HG03520 (cell line): ENCODE measurements around the gene PDE6G.

Source experiments
- ATAC-seq: cut with Tn5 transposase; IDR thresholded peaks from one replicate; pipeline ENCODE4 v1.9.1; 2021; ENCODE audit warnings: mild to moderate bottlenecking, moderate library complexity; ENCODE audit not compliant: unreplicated experiment

The PDE6G gene

DNA sequence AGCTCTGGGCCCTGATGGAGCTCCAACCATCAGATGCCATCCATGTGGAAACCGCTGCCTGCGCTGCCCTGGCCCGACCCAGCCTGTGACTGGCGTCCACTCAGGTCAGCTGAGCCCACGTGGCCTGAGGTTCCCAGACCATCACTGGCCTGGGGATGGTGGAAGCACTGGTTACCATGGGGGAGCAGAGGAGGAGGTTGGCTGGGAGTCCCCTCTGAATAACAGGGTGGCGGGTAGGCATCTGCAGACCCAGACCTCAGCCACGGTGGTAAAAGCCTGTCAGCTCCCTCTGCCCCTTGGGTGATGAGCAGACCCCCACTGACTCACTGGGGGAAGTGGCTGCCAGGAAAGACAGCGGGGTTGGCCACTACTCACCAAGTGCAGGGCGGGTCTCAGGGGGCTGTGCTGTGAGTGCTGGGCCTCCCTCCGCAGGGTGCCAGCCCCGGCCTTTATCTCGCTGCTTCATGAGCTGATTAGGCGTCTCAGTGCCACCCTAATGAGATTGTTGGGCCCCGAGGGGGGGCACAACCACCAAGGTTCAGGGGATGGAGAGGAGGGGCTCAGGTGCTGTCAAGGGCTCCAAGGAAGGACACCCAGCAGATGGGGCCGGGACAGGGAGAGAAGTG is at the start of gene PDE6G:
Gene PDE6G, minus strand, starts transcription at position 425 of the 626 bp plus-strand sequence. CDS start 3,237 bp downstream, outside the sequence.
- ATAC-seq: no peak

DNA sequence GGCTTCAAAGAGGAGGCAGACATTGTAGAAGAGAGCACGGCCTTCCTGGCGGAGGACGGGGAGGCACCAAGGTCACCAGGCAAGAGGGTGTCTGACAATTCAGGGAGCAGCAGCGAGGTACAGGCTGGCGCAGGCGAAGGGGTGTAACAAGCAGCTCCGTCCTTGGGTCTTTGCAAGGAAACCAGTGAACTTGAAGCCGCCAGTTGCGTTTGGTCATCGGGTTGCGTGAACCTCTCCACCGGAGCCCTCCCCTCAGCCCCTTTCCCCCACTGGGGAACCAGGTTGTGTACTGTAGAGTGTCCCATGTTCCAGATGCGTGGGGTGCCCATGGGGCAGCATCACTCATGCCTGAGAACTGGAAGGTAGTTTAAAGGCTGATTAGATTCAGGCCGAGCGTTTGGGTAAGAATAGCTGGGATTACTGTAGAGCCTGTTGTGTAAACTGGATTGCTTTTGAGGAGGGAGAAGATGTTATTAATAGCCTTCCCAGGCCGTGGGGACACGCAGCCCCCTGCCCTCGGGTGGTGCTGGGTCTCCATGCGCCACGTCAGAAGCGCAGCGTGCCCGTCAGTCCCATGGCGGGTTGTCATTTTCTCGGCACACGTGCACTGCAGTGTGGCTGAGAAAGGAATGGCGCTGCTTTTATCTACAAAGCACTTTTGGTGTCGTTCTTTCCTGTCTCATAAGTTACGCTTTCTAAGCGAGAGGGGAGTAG is 49.3 kb upstream of the PDE6G start:
- ATAC-seq: no peak

DNA sequence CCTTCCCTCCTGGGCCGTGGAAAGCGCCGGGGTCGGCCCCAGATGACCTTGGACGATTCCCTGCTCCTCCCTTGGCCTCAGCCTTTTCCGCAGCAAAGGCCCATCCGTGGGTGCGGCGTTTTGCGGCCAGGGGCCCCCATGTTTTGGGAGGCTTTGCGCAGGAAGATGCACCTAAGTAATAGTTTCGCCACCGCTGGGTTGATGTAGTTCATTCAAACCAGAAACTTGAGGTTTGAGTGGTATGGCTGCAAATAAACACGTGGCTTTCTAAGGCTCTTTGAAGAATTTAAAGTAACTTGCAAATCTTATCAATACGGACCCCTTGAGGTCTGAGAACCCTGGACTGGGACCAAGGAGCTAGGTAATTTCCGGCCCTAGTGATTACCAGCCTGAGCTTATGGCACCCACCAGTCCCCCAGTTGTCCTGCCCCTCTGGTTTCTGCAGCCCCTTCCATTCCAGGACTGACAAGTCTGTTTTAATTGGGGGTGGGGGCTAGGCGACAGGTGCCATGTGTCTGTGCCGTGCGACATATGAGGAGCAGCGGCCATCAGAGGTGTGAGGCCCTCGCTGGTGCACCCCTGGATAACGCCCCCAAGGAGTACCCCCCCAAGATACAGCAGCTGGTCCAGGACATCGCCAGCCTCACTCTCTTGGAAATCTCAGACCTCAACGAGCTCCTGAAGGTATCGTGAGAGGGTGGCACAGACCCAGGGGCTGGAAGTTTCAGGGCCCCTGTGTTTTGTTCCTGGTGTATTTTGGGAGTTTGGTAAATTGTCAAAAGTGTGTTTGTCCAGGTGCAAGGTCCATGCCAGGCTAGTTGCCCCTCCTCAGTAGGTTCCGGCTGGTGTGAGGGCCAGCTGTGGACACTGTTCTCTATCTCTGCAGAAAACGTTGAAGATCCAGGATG is 47.7 kb upstream of the PDE6G start:
- no peak for ATAC-seq

DNA sequence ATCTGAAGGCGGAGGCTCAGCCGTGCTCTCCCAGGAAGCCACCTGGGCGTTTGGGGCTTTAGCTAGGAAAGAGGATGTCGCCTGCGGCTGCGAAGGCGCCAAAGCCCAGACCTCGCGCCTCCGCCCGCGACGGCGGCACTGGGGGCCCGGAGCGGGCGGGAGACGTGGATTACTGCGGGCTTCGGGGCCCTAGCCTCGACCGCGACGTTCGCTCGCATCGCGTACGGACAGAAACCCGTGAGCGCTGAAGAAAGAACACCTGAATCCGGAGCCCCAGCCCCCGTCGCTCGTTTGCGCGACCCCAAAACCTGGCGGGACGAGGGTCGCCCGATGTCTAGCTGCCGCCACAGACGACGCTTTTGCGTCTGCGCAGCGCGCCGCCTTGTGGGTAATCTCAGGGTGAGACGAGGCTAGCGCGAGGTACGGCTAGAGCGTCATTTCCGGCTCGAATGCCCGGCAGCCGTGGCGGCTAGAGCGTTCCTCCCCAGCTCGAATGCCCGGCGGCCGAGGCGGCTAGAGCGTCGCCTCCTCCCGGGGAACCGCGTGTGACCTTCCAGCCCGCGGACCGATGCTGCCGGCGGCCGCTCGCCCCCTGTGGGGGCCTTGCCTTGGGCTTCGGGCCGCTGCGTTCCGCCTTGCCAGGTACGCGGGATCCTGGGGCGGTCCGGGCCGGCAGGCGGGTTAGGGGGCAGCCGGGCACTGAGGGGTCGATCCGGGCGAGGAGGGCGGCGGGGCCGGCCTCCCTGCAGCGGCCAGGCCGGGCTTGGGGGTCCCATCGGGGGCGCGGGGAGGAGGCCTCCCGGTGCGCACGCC is 46.8 kb upstream of the PDE6G start, which contains the start of gene MRPL12:
Gene MRPL12, plus strand, starts transcription at position 434 of the 813 bp plus-strand sequence. Its CDS starts 135 bp downstream, at position 569.
- ATAC-seq: no peak

DNA sequence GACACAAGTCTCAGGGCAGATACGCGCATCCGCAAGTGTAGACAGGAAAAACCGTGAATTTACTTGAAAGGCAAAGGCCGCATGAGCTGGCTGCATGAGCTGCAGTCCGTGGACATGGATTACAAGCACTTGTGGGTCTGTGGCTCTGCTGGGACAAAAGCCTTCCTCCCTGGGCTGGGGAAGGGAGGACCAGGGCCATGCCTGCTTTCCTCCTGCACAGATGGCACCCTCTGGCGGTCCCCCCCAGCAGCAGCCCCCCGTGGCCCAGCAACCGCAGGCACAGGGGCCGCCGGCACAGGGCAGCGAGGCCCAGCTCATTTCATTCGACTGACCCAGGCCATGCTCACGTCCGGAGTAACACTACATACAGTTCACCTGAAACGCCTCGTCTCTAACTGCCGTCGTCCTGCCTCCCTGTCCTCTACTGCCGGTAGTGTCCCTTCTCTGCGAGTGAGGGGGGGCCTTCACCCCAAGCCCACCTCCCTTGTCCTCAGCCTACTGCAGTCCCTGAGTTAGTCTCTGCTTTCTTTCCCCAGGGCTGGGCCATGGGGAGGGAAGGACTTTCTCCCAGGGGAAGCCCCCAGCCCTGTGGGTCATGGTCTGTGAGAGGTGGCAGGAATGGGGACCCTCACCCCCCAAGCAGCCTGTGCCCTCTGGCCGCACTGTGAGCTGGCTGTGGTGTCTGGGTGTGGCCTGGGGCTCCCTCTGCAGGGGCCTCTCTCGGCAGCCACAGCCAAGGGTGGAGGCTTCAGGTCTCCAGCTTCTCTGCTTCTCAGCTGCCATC is 45.1 kb upstream of the PDE6G start:
- ATAC-seq: no peak

DNA sequence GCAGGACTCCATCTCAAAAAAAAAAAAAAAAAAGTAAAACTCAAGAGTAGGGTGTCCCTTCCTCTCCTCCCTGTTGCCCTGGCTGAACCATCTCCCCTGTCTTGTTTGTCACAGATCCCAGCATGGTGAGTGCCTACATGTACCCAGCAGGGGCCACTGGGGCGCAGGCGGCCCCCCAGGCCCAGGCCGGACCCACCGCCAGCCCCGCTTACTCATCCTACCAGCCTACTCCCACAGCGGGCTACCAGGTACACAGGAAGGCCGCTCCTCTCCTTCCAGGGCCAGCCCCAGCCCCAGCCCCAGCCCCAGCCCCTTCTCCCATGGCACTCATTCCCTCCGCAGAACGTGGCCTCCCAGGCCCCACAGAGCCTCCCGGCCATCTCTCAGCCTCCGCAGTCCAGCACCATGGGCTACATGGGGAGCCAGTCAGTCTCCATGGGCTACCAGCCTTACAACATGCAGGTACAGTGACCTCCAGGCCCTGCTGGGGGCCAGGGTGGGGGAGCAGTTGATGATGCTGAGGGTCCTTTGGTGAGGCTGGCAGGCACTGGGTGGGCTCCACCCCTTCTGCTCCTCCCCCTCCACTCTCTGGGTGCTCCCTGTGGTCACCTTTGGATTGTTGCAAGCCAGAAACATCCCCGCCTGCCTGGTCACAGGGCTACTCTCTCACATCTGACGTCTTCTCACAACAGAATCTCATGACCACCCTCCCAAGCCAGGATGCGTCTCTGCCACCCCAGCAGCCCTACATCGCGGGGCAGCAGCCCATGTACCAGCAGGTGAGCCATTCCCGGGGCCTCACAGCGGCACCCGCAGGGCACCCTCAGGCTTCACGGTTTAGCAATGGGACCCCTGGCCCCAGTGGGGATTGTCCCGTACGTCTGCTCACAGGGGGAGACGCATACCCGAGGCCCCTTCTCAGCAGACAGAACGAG is 44.3 kb upstream of the PDE6G start:
- no peak for ATAC-seq

DNA sequence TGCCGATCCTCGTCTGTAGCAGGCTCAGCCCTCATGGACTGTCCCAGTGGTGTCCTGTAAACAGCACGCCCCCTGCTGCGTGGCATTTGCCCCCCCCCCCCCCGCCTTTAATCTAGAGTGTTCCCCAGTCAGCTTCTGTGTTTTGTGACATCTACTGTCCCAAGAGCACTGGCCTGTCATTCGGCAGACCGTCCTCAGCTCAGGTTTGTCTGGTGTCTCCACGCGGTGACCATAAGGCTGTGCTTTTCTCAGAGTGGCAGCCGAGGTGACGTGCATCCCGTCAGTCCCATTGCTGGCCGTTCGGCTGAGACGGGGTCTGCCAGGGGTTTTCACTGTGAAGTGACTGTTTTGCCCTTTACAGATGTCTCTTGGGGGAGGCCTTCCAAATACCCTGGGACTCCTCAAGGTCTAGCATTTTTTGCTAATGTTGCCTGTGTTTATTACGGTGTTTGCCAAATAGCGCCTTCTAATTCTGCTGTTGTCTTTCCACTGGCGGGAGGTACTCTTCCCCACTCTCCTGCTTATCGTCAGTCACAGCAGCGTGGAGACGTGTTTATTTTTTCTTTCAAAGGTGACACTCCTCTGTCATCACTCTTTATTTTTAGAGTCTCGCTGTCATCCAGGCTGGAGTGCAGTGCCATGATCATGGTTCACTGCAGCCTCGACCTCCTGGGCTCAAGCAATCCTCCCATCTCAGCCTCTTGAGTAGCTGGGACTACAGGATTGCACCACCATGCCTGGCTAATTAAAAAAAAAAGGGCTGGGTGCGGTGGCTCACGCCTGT is 41.1 kb upstream of the PDE6G start:
- no peak for ATAC-seq

DNA sequence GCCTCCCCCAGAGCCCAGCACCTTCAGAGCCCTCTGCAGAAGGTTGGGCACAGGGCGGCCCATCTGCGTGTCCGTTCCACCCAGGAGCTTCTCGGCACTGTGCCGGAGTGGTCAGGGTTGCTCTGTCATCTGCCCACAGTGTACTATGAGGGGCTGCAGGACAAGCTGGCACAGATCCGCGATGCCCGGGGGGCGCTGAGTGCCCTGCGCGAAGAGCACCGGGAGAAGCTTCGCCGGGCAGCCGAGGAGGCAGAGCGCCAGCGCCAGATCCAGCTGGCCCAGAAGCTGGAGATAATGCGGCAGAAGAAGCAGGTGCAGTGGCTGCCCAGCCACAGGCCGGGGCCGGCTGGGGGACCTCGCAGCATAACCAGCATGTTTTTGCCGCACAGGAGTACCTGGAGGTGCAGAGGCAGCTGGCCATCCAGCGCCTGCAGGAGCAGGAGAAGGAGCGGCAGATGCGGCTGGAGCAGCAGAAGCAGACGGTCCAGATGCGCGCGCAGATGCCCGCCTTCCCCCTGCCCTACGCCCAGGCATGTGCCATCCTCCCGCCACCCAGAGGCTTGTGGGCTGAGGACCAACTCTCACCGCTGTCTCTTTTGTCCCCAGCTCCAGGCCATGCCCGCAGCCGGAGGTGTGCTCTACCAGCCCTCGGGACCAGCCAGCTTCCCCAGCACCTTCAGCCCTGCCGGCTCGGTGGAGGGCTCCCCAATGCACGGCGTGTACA is 40.0 kb upstream of the PDE6G start:
- ATAC-seq: no peak

DNA sequence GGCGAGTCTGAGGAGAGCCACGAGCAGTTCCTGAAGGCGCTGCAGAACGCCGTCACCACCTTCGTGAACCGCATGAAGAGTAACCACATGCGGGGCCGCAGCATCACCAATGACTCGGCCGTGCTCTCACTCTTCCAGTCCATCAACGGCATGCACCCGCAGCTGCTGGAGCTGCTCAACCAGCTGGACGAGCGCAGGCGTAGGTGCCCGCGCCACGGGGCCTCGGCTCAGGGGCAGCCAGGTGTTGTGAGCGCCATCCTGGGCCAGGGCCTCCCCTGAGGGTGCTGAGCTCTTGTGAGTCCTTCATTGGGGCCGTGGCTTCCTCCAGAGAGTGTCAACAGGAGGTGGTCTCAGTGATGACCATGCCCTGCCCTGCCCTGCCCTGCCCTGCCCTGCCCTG is 39.5 kb upstream of the PDE6G start:
- no peak for ATAC-seq

DNA sequence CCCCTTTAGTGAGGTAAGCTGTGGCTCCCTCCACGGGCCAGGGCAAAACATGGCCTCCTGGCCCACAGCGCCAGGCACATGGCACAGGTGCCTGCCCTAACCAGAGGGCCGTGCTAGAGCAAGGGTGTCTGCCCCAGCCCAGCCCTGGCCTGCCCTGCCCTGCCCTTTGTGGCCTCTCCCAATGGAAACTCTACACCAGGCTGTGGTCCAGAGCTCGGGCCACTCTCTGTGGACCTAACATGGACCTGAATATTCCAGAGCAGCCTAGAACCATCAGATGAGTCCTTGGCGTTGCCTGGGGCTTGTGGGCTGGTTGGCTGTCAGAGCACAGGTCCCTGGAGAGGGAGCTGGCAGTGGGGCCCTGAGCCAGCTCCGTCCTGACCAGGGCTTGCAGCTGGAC is 38.9 kb upstream of the PDE6G start:
- no peak for ATAC-seq

DNA sequence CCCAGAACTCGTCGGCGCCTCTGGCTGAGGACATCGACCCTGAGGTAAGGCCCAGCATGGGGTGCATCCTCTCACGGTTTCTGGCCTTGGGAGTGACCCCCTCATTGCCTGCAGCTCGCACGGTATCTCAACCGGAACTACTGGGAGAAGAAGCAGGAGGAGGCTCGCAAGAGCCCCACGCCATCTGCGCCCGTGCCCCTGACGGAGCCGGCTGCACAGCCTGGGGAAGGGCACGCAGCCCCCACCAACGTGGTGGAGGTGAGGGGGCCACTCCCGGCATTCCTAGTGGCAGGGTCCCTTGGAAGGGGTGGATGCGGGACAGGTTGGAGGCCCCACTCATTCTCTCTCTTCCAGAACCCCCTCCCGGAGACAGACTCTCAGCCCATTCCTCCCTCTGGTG is 38.5 kb upstream of the PDE6G start:
- ATAC-seq: no peak

DNA sequence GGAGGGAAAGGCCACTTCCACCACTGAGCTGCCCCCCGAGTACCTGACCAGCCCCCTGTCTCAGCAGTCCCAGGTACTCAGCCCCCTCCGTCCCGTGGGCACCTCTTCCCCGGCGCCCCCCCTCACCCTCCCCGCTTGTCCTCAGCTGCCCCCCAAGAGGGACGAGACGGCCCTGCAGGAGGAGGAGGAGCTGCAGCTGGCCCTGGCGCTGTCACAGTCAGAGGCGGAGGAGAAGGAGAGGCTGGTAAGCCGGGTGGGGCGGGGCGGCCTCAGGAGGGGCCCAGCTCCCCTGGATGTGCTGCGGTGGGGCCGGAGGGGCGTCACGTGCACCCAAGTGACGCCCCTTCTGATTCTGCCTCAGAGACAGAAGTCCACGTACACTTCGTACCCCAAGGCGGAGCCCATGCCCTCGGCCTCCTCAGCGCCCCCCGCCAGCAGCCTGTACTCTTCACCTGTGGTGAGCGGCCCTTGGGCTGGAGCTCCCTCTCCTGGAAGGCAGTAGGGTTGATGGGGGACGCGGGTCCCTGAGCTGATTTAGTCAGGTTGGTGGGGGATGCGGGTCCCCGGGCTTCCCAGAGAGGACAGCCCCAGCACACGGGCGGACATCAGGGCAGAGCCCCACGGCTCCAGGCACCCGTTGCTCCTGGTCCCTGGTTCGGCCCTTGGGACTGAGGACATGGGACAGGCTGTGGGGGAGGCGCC is 37.3 kb upstream of the PDE6G start:
- ATAC-seq: no peak

DNA sequence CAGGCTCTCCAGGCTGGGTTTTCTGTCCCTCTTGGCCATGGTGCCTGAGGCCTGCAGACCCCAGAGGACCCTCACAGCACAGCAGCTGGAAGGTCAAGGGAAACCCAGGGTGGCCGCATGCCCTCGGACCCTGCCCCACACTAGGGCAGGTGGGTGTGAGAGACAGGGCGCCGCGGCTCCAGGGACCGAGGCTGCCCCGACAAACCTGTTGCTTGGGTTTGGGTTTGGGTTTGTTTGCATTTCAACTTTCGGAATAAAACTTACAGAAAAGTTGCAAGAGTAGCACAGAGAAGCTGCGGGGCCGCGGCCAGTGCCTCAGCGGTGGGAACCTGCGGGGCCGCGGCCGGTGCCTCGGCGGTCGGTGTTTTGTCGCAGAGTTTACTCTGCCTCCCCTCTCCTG is 35.3 kb upstream of the PDE6G start:
- no peak for ATAC-seq

DNA sequence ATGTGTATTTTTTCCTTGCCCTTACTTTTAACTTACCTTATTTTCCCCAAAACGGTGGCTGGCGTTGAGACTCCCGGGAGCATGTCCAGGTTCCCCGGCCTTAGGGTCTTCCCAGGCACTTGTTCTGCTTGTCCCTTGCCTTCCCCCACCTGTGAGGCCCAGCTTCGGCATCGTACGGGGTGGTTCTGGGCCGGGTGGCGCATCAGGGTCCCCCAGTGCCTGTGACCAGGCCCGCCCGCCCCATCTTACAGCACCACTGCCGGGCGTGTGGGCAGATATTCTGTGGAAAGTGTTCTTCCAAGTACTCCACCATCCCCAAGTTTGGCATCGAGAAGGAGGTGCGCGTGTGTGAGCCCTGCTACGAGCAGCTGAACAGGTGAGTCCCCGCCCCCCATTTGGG is 34.9 kb upstream of the PDE6G start:
- no peak for ATAC-seq

DNA sequence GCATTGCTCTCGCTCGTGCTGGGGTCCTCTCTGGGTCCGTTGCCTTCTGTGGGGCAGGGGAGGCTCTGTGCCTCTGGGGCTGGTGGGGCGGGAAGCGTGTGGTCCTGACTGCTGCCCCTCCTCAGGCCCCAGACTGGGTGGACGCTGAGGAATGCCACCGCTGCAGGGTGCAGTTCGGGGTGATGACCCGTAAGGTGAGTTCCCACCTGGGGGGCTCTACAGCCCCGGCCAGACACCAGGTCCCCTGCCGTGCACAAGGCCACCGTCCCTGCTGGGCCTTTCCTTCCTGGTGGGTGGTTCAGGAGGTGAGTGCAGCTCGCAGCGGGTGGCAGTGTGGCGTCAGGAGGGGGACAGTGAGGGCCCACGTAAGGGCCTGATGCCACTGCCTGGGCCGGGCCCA is 34.2 kb upstream of the PDE6G start:
- ATAC-seq: no peak

DNA sequence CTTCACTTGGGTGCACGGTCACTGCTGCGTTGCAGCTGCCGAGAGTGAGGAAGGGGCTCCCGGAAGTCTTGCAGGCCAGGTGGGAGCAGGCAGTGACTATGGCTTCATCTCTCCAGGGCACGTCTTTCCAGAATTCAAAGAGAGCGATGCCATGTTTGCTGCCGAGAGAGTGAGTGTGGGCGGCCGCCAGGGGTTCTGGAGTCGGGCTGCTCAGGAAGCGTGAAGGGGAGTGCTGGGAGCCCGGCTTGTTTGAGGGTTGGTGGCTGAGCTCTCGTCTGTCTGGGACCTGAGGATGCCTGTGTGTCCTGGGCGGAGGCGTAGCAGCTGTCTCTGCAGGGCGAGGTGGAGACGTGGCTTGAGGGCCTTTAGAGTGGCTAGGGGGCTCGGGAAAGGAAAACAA is 33.7 kb upstream of the PDE6G start:
- no peak for ATAC-seq

DNA sequence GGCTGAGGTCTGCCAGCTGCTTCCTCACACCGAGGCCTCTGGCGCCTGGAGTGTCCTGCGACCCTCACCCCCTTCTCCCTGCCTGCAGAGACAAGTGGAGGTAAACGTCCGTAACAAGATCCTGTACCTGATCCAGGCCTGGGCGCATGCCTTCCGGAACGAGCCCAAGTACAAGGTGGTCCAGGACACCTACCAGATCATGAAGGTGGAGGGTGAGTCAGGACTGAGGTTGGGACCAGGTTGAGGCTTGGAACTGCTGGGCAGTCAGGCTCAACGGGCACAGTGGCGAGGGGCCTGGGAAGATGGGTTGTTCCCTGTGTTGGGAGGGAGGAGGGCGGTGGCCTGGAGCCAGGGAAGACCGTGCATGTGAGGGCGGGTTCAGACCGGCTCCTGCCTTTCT is 32.3 kb upstream of the PDE6G start:
- no peak for ATAC-seq
